ENCODE measurements around the gene CALML6. TPM values are rescaled to one million over a fixed set of nuclear protein-coding genes. Genes with fewer than 3 reads are reported as not detected.

Gene CALML6
- total RNA-seq, 4 donors from 2014 or later, result 4.8 to 7.0 TPM; not detected in 2

GRCh38 chr1:1956101-1956500 lies 41.0 kb downstream of the CALML6 start:
- no peaks in the 10 kb centered on the region for H3K36me3 ChIP-seq
- intact Hi-C loops (cut with DNase I; ENCODE audit: low total_unique reads) (no loop called here), in situ Hi-C loops (cut with MboI; ENCODE audit: low sequenced_read_pairs in 4 of 4) (no loop called here)
- H3K4me1 ChIP-seq, result no peaks in the 10 kb centered on the region
- H3K27ac ChIP-seq, result no peak overlapping the region
- peaks cover 22 to 53% (median 37%) of the 10 kb centered on the region in 3 donors for H3K27me3 ChIP-seq
- ATAC-seq (no peak), DNase-seq (no peak)
- TF ChIP-seq CTCF (IDR thresholded peaks at IDR 0.05 in 4 of 5, conservative IDR thresholded peaks at IDR 0.05 in 1 of 5) (no peak), POLR2A (IDR thresholded peaks at IDR 0.05) (no peak)
- no peaks in the 10 kb centered on the region for H3K9me3 ChIP-seq
- no peak overlapping the region for H3K4me3 ChIP-seq

- Histone ChIP-seq H3K27ac (no peak overlapping the region), H3K36me3 (no peaks in the 10 kb centered on the region), H3K4me3 (no peak overlapping the region), H3K4me1 (no peaks in the 10 kb centered on the region), H3K27me3 (peaks cover 30 to 55% (median 33%) of the 10 kb centered on the region in 3 donors), H3K9me3 (no peaks in the 10 kb centered on the region)
- intact Hi-C loops (cut with DNase I; ENCODE audit: low total_unique reads) (no loop called here), in situ Hi-C loops (cut with MboI; ENCODE audit: low sequenced_read_pairs in 4 of 4) (no loop called here)
- ATAC-seq (no peak), DNase-seq (no peak)
- TF ChIP-seq POLR2A (IDR thresholded peaks at IDR 0.05) (no peak), CTCF (IDR thresholded peaks at IDR 0.05 in 4 of 5, conservative IDR thresholded peaks at IDR 0.05 in 1 of 5) (no peak)
These were observed 41.8 kb downstream of the CALML6 start for GRCh38 chr1:1956586-1957532.

- ATAC-seq (no peak), DNase-seq (no peak)
- Histone ChIP-seq H3K4me3 (no peak overlapping the region), H3K9me3 (no peaks in the 10 kb centered on the region), H3K4me1 (no peaks in the 10 kb centered on the region), H3K27me3 (peaks cover 30 to 55% (median 33%) of the 10 kb centered on the region in 3 donors), H3K27ac (no peak overlapping the region), H3K36me3 (no peaks in the 10 kb centered on the region)
- TF ChIP-seq CTCF (IDR thresholded peaks at IDR 0.05 in 4 of 5, conservative IDR thresholded peaks at IDR 0.05 in 1 of 5) (no peak), POLR2A (IDR thresholded peaks at IDR 0.05) (no peak)
- intact Hi-C loops (cut with DNase I; ENCODE audit: low total_unique reads) (no loop called here), in situ Hi-C loops (cut with MboI; ENCODE audit: low sequenced_read_pairs in 4 of 4) (no loop called here)
These were observed 42.5 kb downstream of the CALML6 start for GRCh38 chr1:1957533-1957961.

GRCh38 chr1:1958071-1958541 lies 43.0 kb downstream of the CALML6 start:
- ATAC-seq (no peak), DNase-seq (no peak)
- H3K27me3 ChIP-seq, result peaks cover 33 to 55% (median 36%) of the 10 kb centered on the region in 3 donors
- no peaks in the 10 kb centered on the region for H3K4me1 ChIP-seq
- H3K36me3 ChIP-seq, result no peaks in the 10 kb centered on the region
- H3K27ac ChIP-seq, result no peak overlapping the region
- no peaks in the 10 kb centered on the region for H3K9me3 ChIP-seq
- in situ Hi-C loops (cut with MboI; ENCODE audit: low sequenced_read_pairs in 4 of 4), result no loop called here
- H3K4me3 ChIP-seq, result no peak overlapping the region
- intact Hi-C loops (cut with DNase I; ENCODE audit: low total_unique reads), result no loop called here
- TF ChIP-seq CTCF (IDR thresholded peaks at IDR 0.05 in 4 of 5, conservative IDR thresholded peaks at IDR 0.05 in 1 of 5) (no peak), POLR2A (IDR thresholded peaks at IDR 0.05) (no peak)

Measured in gastrocnemius medialis (tissue), 4 donors.